Mucosa of descending colon (tissue), 3 donors: ENCODE results near the gene ASIC1. TPM values are rescaled to one million over a fixed set of nuclear protein-coding genes. Genes with fewer than 3 reads are reported as not detected.

Source experiments
- ATAC-seq: fragments of 200-7000 bp; cut with Tn5 transposase; one replicate; pipeline ENCODE4 v1.9.1; 2020; ENCODE audit warnings: mild to moderate bottlenecking, moderate library complexity
- DNase-seq, 3 donors: peaks; one replicate each; pipeline ENCODE4 v3.0.0-alpha.2; 2020
- H3K36me3 ChIP-seq: fragments of 200-600 bp; one replicate; pipeline ENCODE4 v1.8.0; 2021; ENCODE audit warnings: low read depth, mild to moderate bottlenecking
- H3K4me1 ChIP-seq: fragments of 200-600 bp; one replicate; pipeline ENCODE4 v1.8.0; 2021; ENCODE audit warnings: low read depth, mild to moderate bottlenecking
- H3K4me3 ChIP-seq: fragments of 200-600 bp; one replicate; pipeline ENCODE4 v1.8.0; 2021; ENCODE audit warnings: mild to moderate bottlenecking
- H3K9me3 ChIP-seq: fragments of 200-600 bp; one replicate; pipeline ENCODE4 v1.8.0; 2021; ENCODE audit warnings: mild to moderate bottlenecking
- CTCF ChIP-seq: fragments of 200-600 bp; IDR thresholded peaks from one replicate; pipeline ENCODE4 v1.8.0; 2022; ENCODE audit warnings: antibody characterized with exemption, mild to moderate bottlenecking
- intact Hi-C, 2 donors: fragments of 100-400 bp; cut with DNase I in 1 of 2; cut with micrococcal nuclease in 1 of 2; formaldehyde crosslinking; loops; one replicate each; pipeline versions ENCODE4 v1.11.0 to v1.11.1; 2022; cut with DNase I, micrococcal nuclease
- total RNA-seq, 3 donors: library from RNA; stranded (reverse); fragmentation: NEBNext Ultra II Directional in 2 of 3; extraction: Animal tissue kit (Norgen Biotek cat#: 25700) in 2 of 3; gene quantifications; one replicate each; pipeline versions ENCODE4 v1.2.1 to v1.2.4, GENCODE V29; 2021 to 2023
- donor health status: DM: no; HTN: no; CAD: no; lungs with moderate emphysema.
- donor health status: DM: no; HTN: no; CAD: no.
- donor health status: DM: no; HTN: yes; CAD: no.

Gene ASIC1
- total RNA-seq, 3 donors from 2014 or later: 0.35 to 9.9 (median 1.7) TPM

GRCh38 chr12:50087151-50087550 lies 29.8 kb downstream of the ASIC1 start:
- no peak for TF ChIP-seq CTCF
- Histone ChIP-seq H3K9me3 (no peaks in the 10 kb centered on the region), H3K4me3 (no peak overlapping the region), H3K36me3 (peaks cover 11% of the 10 kb centered on the region), H3K4me1 (peaks cover 10% of the 10 kb centered on the region)
- ATAC-seq: no peak
- no peak for DNase-seq
- intact Hi-C loops: no loop called here

DNA sequence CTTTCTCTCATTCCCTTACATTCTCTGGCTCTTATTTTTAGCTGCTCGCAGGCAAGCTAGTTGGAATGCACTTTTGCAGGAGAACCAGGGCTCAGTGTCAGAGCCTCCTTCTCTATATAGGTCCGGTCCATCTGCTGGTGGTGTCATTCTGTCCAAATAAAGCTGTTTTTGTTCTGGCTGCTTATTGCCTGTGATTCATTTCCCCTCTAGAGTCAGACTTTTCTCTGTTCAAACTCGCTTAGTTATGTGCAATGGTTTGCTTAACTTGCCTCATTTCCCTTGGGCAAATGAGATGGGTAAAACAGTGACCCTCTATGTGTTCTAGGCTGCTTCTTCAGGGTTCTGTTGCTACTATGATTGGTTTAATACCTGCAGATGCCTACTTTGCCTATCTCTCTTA lies 30.6 kb downstream of the ASIC1 start:
- intact Hi-C loops: no loop called here
- H3K4me1 ChIP-seq: peaks cover 10% of the 10 kb centered on the region
- no peak for TF ChIP-seq CTCF
- H3K9me3 ChIP-seq: no peaks in the 10 kb centered on the region
- H3K4me3 ChIP-seq: no peak overlapping the region
- ATAC-seq (no peak), DNase-seq (no peak)
- peaks cover 13% of the 10 kb centered on the region for H3K36me3 ChIP-seq

- Histone ChIP-seq H3K9me3 (no peaks in the 10 kb centered on the region), H3K36me3 (peaks cover 17% of the 10 kb centered on the region), H3K4me3 (no peak overlapping the region), H3K4me1 (peaks cover 10% of the 10 kb centered on the region)
- peak; percentile 57 for ATAC-seq
- TF ChIP-seq CTCF: peak; percentile 61
- DNase-seq: peak in 1 of 3 donors; percentile 86
- intact Hi-C loops: no loop called here
Measured at GRCh38 chr12:50088577-50089335, 31.4 kb downstream of the ASIC1 start.

DNA sequence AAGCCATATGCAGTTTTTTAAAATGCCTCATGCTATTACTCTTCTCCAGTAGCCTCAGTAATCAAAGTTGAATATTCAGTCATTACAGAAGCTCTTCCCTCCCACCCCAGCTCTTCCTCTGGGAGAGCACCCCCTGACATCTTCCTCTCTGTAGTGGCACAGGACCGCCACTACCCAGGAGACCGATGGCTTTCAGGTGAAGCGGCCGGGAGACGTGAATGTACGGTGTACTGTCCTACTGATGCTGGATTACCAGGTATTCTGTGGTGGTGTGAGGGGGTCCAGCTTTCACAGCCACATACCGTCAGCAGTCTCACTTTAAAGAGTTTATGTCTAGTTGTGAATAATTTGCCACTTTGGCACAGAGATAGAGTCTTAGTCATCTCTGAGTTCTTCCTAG lies 32.3 kb downstream of the ASIC1 start:
- intact Hi-C loops: no loop called here
- H3K4me3 ChIP-seq: no peak overlapping the region
- ATAC-seq (no peak), DNase-seq (no peak)
- H3K36me3 ChIP-seq: peaks cover 19% of the 10 kb centered on the region
- H3K9me3 ChIP-seq: no peaks in the 10 kb centered on the region
- H3K4me1 ChIP-seq: peaks cover 6% of the 10 kb centered on the region
- TF ChIP-seq CTCF: no peak

DNA sequence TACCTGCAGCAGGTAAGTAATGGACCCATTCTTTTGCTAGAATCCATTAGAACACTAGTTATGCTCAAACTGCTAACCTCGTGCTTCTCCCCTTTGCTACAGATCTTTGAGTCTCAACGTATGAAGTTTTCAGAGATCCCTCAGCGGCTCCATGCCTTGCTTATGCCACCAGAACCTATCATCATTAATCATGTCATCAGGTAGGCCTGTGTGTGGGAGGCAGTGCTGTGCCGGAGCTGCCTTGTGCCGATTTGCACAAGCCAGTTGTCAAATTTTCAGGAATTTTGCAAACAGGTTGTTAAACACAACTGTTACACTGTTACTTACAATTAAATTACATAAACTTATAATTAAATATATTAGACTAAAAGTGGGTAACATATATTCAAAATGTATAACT lies 33.0 kb downstream of the ASIC1 start:
- intact Hi-C loops: no loop called here
- Histone ChIP-seq H3K36me3 (peaks cover 21% of the 10 kb centered on the region), H3K9me3 (no peaks in the 10 kb centered on the region)

More for the DNA sequence above, 33.0 kb downstream of the ASIC1 start:
- no peak for TF ChIP-seq CTCF
- DNase-seq (no peak), ATAC-seq (no peak)
- peaks cover 6% of the 10 kb centered on the region for H3K4me1 ChIP-seq
- no peak overlapping the region for H3K4me3 ChIP-seq
